ENCODE measurements around the gene LSM12.

The LSM12 gene

GRCh38 chr17:44074911-44075285 is 8.4 kb upstream of the LSM12 start:
- no peak overlapping the region for H3K4me3 Mint-ChIP-seq
- no peak overlapping the region for H3K27ac Mint-ChIP-seq
- no peaks in the 10 kb centered on the region for H3K9me3 Mint-ChIP-seq
- peaks cover 32% of the 10 kb centered on the region for H3K36me3 Mint-ChIP-seq (ENCODE audit: low read depth)
- TF ChIP-seq CTCF (IDR thresholded peaks at IDR 0.05): no peak
- DNase-seq: no peak
- H3K4me1 Mint-ChIP-seq: peaks cover 49% of the 10 kb centered on the region
- H3K27me3 Mint-ChIP-seq (ENCODE audit: low read depth, poor library complexity): peaks cover 3% of the 10 kb centered on the region

- H3K27ac Mint-ChIP-seq: peak overlapping the region; percentile 74
- H3K4me1 Mint-ChIP-seq: peaks cover 53% of the 10 kb centered on the region
- peaks cover 3% of the 10 kb centered on the region for H3K27me3 Mint-ChIP-seq (ENCODE audit: low read depth, poor library complexity)
- no peaks in the 10 kb centered on the region for H3K9me3 Mint-ChIP-seq
- DNase-seq: no peak
- no peak overlapping the region for H3K4me3 Mint-ChIP-seq
- no peak for TF ChIP-seq CTCF (IDR thresholded peaks at IDR 0.05)
- peaks cover 30% of the 10 kb centered on the region for H3K36me3 Mint-ChIP-seq (ENCODE audit: low read depth)
These were observed 7.9 kb upstream of the LSM12 start for GRCh38 chr17:44074231-44074910.

- no peak for TF ChIP-seq CTCF (IDR thresholded peaks at IDR 0.05)
These were observed 5.3 kb upstream of the LSM12 start for GRCh38 chr17:44071772-44072171.

GRCh38 chr17:44071198-44071520 is 4.7 kb upstream of the LSM12 start:
- Mint-ChIP-seq H3K4me3 (peak overlapping the region; percentile 94), H3K36me3 (ENCODE audit: low read depth) (peaks cover 19% of the 10 kb centered on the region), H3K27ac (peak overlapping the region; percentile 99), H3K9me3 (no peaks in the 10 kb centered on the region), H3K4me1 (peaks cover 57% of the 10 kb centered on the region), H3K27me3 (ENCODE audit: low read depth, poor library complexity) (peaks cover 3% of the 10 kb centered on the region)
- DNase-seq: no peak
- no peak for TF ChIP-seq CTCF (IDR thresholded peaks at IDR 0.05)

More at GRCh38 chr17:44071772-44072171, 5.3 kb upstream of the LSM12 start:
- Mint-ChIP-seq H3K36me3 (ENCODE audit: low read depth) (peaks cover 23% of the 10 kb centered on the region), H3K4me1 (peaks cover 59% of the 10 kb centered on the region), H3K27me3 (ENCODE audit: low read depth, poor library complexity) (peaks cover 3% of the 10 kb centered on the region), H3K9me3 (no peaks in the 10 kb centered on the region), H3K4me3 (peak overlapping the region; percentile 94), H3K27ac (peak overlapping the region; percentile 37)
- DNase-seq: no peak

- no peak for TF ChIP-seq CTCF (IDR thresholded peaks at IDR 0.05)
- H3K27me3 Mint-ChIP-seq (ENCODE audit: low read depth, poor library complexity): peaks cover 3% of the 10 kb centered on the region
- peaks cover 18% of the 10 kb centered on the region for H3K36me3 Mint-ChIP-seq (ENCODE audit: low read depth)
- H3K27ac Mint-ChIP-seq: peak within 1 kb of the TSS; percentile 99
- H3K4me1 Mint-ChIP-seq: peaks cover 56% of the 10 kb centered on the region
- DNase-seq: peak; percentile 97
- H3K9me3 Mint-ChIP-seq: no peaks in the 10 kb centered on the region
- peak within 1 kb of the TSS; percentile 94 for H3K4me3 Mint-ChIP-seq
These were observed 4.2 kb upstream of the LSM12 start, which contains the start of gene G6PC3 for GRCh38 chr17:44070455-44071197. Gene G6PC3, plus strand, starts transcription at chr17:44070735. Its CDS starts 231 bp downstream, at chr17:44070966.
